K562 (cell line): ENCODE measurements around the gene BCAR3. TPM values are rescaled to one million over a fixed set of nuclear protein-coding genes. Genes with fewer than 3 reads are reported as not detected.

Experiments used
- ATAC-seq: fragments of 200-7000 bp; cut with Tn5 transposase; 3 replicates; pipeline ENCODE4 v1.9.1; 2020; ENCODE audit warnings: moderate library complexity
- BruUV-seq: library from RNA; stranded (reverse); fragments of 400-500 nt; replicated peaks from 2 replicates; lab custom pipeline; 2021; lab: Mats Ljungman, UMichigan
- CTCF ChIA-PET: fragments of 300-600 bp; formaldehyde crosslinking; extraction: SDS; loops from one replicate; lab custom pipeline; 2021; ENCODE audit warnings: low intra/inter-chr PET ratio; lab: Yijun Ruan, JAX
- POLR2A ChIA-PET: fragments of 300-600, 350-650 bp; sonication (Branson Sonifier 250); formaldehyde crosslinking; extraction: SDS; loops from one replicate; lab custom pipeline; 2021; ENCODE audit warnings: antibody characterized with exemption, inconsistent platforms; lab: Yijun Ruan, JAX
- DNase-seq, 4 experiments: peaks; one replicate each; pipeline versions ENCODE4 v3.0.0 to v3.0.0-alpha.2; 2011 to 2018; ENCODE audit warnings: low spot score in 3 of 4, mixed read lengths in 3 of 4; ENCODE audit errors: extremely low read depth in 1 of 4
- FAIRE-seq: peaks from 2 replicates; lab custom pipeline; 2011; peaks lifted over from hg19 to GRCh38; lab: Jason Lieb, UNC
- H2AFZ ChIP-seq: 2 replicates; pipeline ENCODE4 v1.6.0; 2011; ENCODE audit warnings: low read depth, low read length, control low read depth, inconsistent platforms
- H3K27ac ChIP-seq: fragments of 200-600 bp; 3 replicates; pipeline ENCODE4 v1.8.0; 2011; ENCODE audit warnings: low read depth, mild to moderate bottlenecking, control low read depth, inconsistent platforms, low read length, moderate library complexity, mixed read lengths; ENCODE audit errors: extremely low read depth
- H3K27me3 ChIP-seq, 2 experiments: fragments of 300-600 bp in 1 of 2; 2 replicates in 1 of 2; 3 replicates in 1 of 2; pipeline versions ENCODE4 v1.6.0 to v1.8.0; 2011; ENCODE audit warnings: inconsistent platforms in 2 of 2, low read length in 2 of 2, mild to moderate bottlenecking in 1 of 2, mixed read lengths in 1 of 2, moderate library complexity in 1 of 2; ENCODE audit not compliant: control insufficient read depth in 2 of 2, insufficient read depth in 2 of 2
- H3K36me3 ChIP-seq: fragments of 300-600 bp; 3 replicates; pipeline ENCODE4 v1.8.0; 2011; ENCODE audit warnings: mild to moderate bottlenecking, low read length, inconsistent platforms; ENCODE audit not compliant: control insufficient read depth, insufficient read depth
- H3K4me1 ChIP-seq, 2 experiments: fragments of 200-600 bp in 1 of 2; replicated peaks in 1 of 2; 2 replicates in 1 of 2; 3 replicates in 1 of 2; pipeline versions ENCODE4 v1.5.1 to v1.8.0; 2011; ENCODE audit warnings: inconsistent platforms in 2 of 2, low read length in 2 of 2, mild to moderate bottlenecking in 1 of 2, mixed read lengths in 1 of 2, moderate library complexity in 1 of 2; ENCODE audit not compliant: control insufficient read depth in 2 of 2, insufficient read depth in 2 of 2
- H3K4me2 ChIP-seq: 2 replicates; pipeline ENCODE4 v1.6.1; 2011; ENCODE audit warnings: low read length, control low read depth, inconsistent platforms, mixed read lengths; ENCODE audit not compliant: insufficient read depth
- H3K4me3 ChIP-seq: fragments of 200-600 bp; sonication (generic), shearing (Covaris generic); 2 replicates; pipeline ENCODE4 v1.5.1; 2016; ENCODE audit warnings: control low read depth, inconsistent platforms
- H3K79me2 ChIP-seq: fragments of 200-600 bp; 3 replicates; pipeline ENCODE4 v1.8.0; 2011; ENCODE audit warnings: low read length, inconsistent platforms; ENCODE audit not compliant: control insufficient read depth, insufficient read depth
- H3K9ac ChIP-seq, 2 experiments: 2 replicates each; pipeline versions ENCODE4 v1.6.0 to v1.6.1; 2011; ENCODE audit warnings: low read depth in 2 of 2, low read length in 2 of 2, control low read depth in 1 of 2, inconsistent platforms in 1 of 2, mild to moderate bottlenecking in 1 of 2, mixed read lengths in 1 of 2; ENCODE audit not compliant: insufficient read depth in 1 of 2
- H3K9me1 ChIP-seq: one replicate; pipeline ENCODE4 v1.6.0; 2011; ENCODE audit warnings: inconsistent platforms, mild to moderate bottlenecking, low read length, moderate library complexity; ENCODE audit not compliant: control insufficient read depth, insufficient read depth
- H3K9me3 ChIP-seq: replicated peaks from 2 replicates; pipeline ENCODE4 v1.5.1; 2011; ENCODE audit warnings: low read depth, low read length, inconsistent platforms; ENCODE audit not compliant: control insufficient read depth, insufficient read depth
- H4K20me1 ChIP-seq: replicated peaks from 2 replicates; pipeline ENCODE4 v1.6.1; 2011; ENCODE audit warnings: low read length, inconsistent platforms, mixed read lengths; ENCODE audit not compliant: control insufficient read depth, insufficient read depth
- ARNT ChIP-seq, 2 experiments: fragments of 450-650 bp; IDR thresholded peaks; 2 replicates each; pipeline ENCODE4 v1.6.1; 2016; ENCODE audit warnings: mild to moderate bottlenecking in 1 of 2
- CBFA2T2 ChIP-seq: fragments of 450-650 bp; conservative IDR thresholded peaks from 2 replicates; pipeline ENCODE4 v1.6.1; 2017; ENCODE audit warnings: mild to moderate bottlenecking
- E2F8 ChIP-seq: fragments of 450-650 bp; IDR thresholded peaks from 2 replicates; pipeline ENCODE4 v1.7.1; 2018; ENCODE audit warnings: mild to moderate bottlenecking, low read depth; ENCODE audit not compliant: partially characterized antibody
- EP300 ChIP-seq: IDR thresholded peaks from 2 replicates; pipeline ENCODE4 v1.6.1; 2012; ENCODE audit warnings: low read length, improper control_type of control experiment
- HCFC1 ChIP-seq: IDR thresholded peaks from 2 replicates; pipeline ENCODE4 v1.6.1; 2012; ENCODE audit warnings: low read depth, low read length, improper control_type of control experiment
- ILK ChIP-seq: fragments of 450-650 bp; IDR thresholded peaks from 2 replicates; pipeline ENCODE4 v1.6.1; 2016; ENCODE audit warnings: missing genetic modification characterization, low read depth, mild to moderate bottlenecking, missing compliant biosample characterization, moderate library complexity, borderline replicate concordance
- KAT2B ChIP-seq: IDR thresholded peaks from one replicate; pipeline ENCODE4 v1.6.1; 2012; ENCODE audit warnings: low read depth, mild to moderate bottlenecking, control low read depth, inconsistent platforms, low read length, moderate library complexity
- POLR2B ChIP-seq: fragments of 450-650 bp; IDR thresholded peaks from 2 replicates; pipeline ENCODE4 v1.6.1; 2018; ENCODE audit warnings: low read depth; ENCODE audit not compliant: partially characterized antibody
- RBFOX2 ChIP-seq: fragments of 200-400 bp; formaldehyde crosslinking; IDR thresholded peaks from 2 replicates; pipeline ENCODE4 v1.6.1; 2017; ENCODE audit warnings: low read depth, mild to moderate bottlenecking, low read length, moderate library complexity
- TFAM ChIP-seq: fragments of 250-450 bp; sonication (Bioruptor Pico); conservative IDR thresholded peaks from 2 replicates; pipeline ENCODE4 v1.5.0; 2021; ENCODE audit warnings: mild to moderate bottlenecking, moderate library complexity
- ZBTB5 ChIP-seq: fragments of 450-650 bp; IDR thresholded peaks from 2 replicates; pipeline ENCODE4 v1.6.1; 2017; ENCODE audit warnings: antibody characterized with exemption
- ZFP36 ChIP-seq: fragments of 150-350 bp; IDR thresholded peaks from 2 replicates; pipeline ENCODE4 v1.6.1; 2018; ENCODE audit warnings: low read length, low read depth; ENCODE audit not compliant: partially characterized antibody
- ZNF165 ChIP-seq: fragments of 250-450 bp; sonication (Bioruptor Pico); IDR thresholded peaks from 2 replicates; pipeline ENCODE4 v1.4.0; 2020; ENCODE audit warnings: borderline replicate concordance
- ZNF277 ChIP-seq: fragments of 250-450 bp; sonication (Bioruptor Pico); IDR thresholded peaks from 2 replicates; pipeline ENCODE4 v1.8.0; 2022; ENCODE audit warnings: inconsistent platforms, mild to moderate bottlenecking, moderate library complexity, borderline replicate concordance
- ZNF586 ChIP-seq: fragments of 450-650 bp; formaldehyde crosslinking; conservative IDR thresholded peaks from 2 replicates; pipeline ENCODE4 v1.4.0; 2020; ENCODE audit warnings: mild to moderate bottlenecking, moderate library complexity
- ZNF780A ChIP-seq: fragments of 250-450 bp; sonication (Bioruptor Pico); IDR thresholded peaks from 2 replicates; pipeline ENCODE4 v1.5.0; 2021; ENCODE audit warnings: mild to moderate bottlenecking
- WGBS: fragments of 100-300 bp; shearing (Covaris generic); methylation state at CpG from one replicate; pipeline ENCODE4 v1.1.6; 2016; ENCODE audit warnings: low coverage, mixed read lengths; ENCODE audit not compliant: insufficient coverage; ENCODE audit errors: missing lambda C conversion rate; 5-methylcytosine and 5-hydroxymethylcytosine counted together
- in situ Hi-C: fragments of 300-500 bp; cut with MboI; formaldehyde crosslinking; loops from 4 replicates; pipeline ENCODE4 v1.15.0; 2018; ENCODE audit warnings: inconsistent platforms, mixed read lengths
- intact Hi-C: fragments of 100-400 bp; cut with micrococcal nuclease; formaldehyde crosslinking; loops from 2 replicates; pipeline ENCODE4 v1.14.2; 2022
- polyA plus RNA-seq, 8 experiments: library from polyadenylated mRNA; depleted of rRNA in 4 of 8; stranded (reverse) in 5 of 8; unstranded in 3 of 8; fragments of >200 nt; fragmentation: Nextera tagmentation in 2 of 8; fragmentation: Illumina TruSeq in 1 of 8; extraction: Ambion mirVana in 2 of 8; extraction: Trizol in 1 of 8; gene quantifications; 2 replicates each; pipeline versions ENCODE4 v1.2.1 to v1.2.3, GENCODE V29; 2011 to 2014; ENCODE audit warnings: inconsistent platforms in 1 of 8, missing spikeins in 1 of 8
- total RNA-seq, 7 experiments: library from RNA; depleted of rRNA in 6 of 7; stranded (reverse); fragments of >200 nt in 6 of 7; fragmentation: Illumina TruSeq in 2 of 7; extraction: Trizol in 2 of 7; gene quantifications; 2 replicates each; pipeline versions ENCODE4 v1.2.1 to v1.2.3, GENCODE V29; 2011 to 2021; ENCODE audit warnings: low replicate concordance in 1 of 7

Gene BCAR3
- total and polyA plus RNA-seq, 9 of the 15 experiments (the other 6 are each of a cell fraction or from before 2014, with no cell fraction given): 1.8 to 6.3 (median 3.8) TPM

- no peak overlapping the region for H2AFZ ChIP-seq
- intact Hi-C loops (no loop called here), in situ Hi-C loops (no loop called here)
- no peaks in the 10 kb centered on the region for H4K20me1 ChIP-seq
- BruUV-seq: no TSS peak
- H3K79me2 ChIP-seq: no peaks in the 10 kb centered on the region
- CTCF ChIA-PET: no interaction called here
- DNase-seq (peak in 2 of 4 experiments; percentile 26 to 48), ATAC-seq (peak; percentile 42; the same call in 1 of the 3 replicates), FAIRE-seq (peak; percentile 71)
- H3K27ac ChIP-seq: no peak overlapping the region
- H3K4me3 ChIP-seq: no peak overlapping the region
- no peak overlapping the region for H3K9ac ChIP-seq
- 26% methylated on average over 7 of the region's 7 CpGs for WGBS
- H3K9me1 ChIP-seq: no peaks in the 10 kb centered on the region
- peaks cover 0 to 17% of the 10 kb centered on the region in 2 experiments; a peak in 4 of 5 replicates for H3K4me1 ChIP-seq
- H3K4me2 ChIP-seq: no peak overlapping the region
- H3K36me3 ChIP-seq: no peaks in the 10 kb centered on the region; the same call in 2 of the 3 replicates
- POLR2A ChIA-PET: interaction anchor here (0.9 to 1.3 kb wide), 2 partner anchors 9 to 10 kb away, joined by 4 to 6 read pairs; no protein-coding TSS in a partner anchor
- H3K27me3 ChIP-seq: no peaks in the 10 kb centered on the region
- H3K9me3 ChIP-seq: no peaks in the 10 kb centered on the region
- TF ChIP-seq EP300: no peak
- no peak for TF ChIP-seq ZBTB5
- TF ChIP-seq ZFP36: no peak
- no peak for TF ChIP-seq ZNF586
- no peak for TF ChIP-seq RBFOX2
- no peak for TF ChIP-seq POLR2B
- TF ChIP-seq HCFC1: no peak
- TF ChIP-seq ARNT (IDR thresholded peaks at IDR 0.05): no peak
- TF ChIP-seq TFAM (CRISPR knock-in tag): no peak
- no peak for TF ChIP-seq KAT2B
- peak; percentile 70 for TF ChIP-seq CBFA2T2
- no peak for TF ChIP-seq ZNF780A
- no peak for TF ChIP-seq ZNF277 (CRISPR knock-in tag)
- TF ChIP-seq E2F8: no peak
- TF ChIP-seq ZNF165: no peak
- TF ChIP-seq ILK (tag): no peak
Measured at GRCh38 chr1:93554883-93555872, 126.5 kb downstream of the BCAR3 start.
